DMS 273 (cell line): Measurements from ENCODE around the gene P2RX6.
"Not testable (repeated sequence)": the region's sequence is repeated elsewhere in the genome, so short reads cannot be mapped to it uniquely, and the experiment has no call there.

Experiments used
- DNase-seq: peaks from one replicate; lab custom pipeline; 2025; ENCODE audit not compliant: unreplicated experiment; lab: John Stamatoyannopoulos, UW

The P2RX6 gene

DNA sequence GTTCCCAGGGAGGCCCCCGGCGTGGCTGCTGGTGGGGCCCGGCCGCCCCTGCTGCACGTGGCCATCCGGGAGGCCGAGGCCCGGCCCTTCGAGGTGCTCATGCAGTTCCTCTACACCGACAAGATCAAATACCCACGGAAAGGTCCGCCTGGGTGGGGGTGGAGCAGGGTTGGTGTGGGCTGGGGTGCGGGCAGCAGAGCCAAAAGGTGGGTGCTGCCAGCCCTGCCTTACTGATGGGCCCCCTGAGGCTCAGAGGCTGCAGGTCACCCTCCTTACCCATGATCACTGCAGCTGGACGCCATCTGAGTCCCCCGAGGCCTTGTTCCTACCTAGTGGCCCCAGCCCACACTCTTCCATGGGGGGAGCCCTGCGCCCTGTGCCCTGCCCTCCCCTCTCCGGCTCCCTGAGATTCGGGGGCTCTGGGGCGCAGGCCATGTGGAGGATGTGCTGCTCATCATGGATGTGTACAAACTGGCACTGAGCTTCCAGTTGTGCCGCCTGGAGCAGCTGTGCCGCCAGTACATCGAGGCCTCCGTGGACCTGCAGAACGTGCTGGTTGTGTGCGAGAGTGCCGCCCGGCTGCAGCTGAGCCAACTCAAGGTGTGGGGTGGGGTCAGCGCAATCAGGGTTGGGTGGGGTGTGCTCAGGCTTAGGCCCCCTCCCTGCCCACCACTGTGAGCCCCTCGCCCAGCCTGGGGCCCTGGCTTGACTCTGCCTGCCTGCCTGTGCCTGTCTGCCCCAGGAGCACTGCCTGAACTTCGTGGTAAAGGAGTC lies 20.6 kb upstream of the P2RX6 start:
- DNase-seq: no peak

DNA sequence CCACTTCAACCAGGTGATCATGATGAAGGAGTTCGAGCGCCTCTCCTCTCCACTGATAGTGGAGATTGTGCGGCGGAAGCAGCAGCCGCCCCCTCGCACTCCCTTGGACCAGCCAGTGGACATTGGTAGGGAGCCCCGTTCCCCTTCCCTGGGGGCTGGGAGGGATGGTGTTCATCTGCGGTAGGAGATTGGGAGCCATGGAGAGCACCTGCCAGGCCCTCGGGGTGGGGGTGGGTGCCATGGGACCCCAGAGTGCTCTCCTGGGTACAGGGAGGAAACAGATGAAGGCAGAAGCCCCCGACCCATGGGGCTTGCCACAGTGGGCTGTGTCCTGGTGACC lies 20.1 kb upstream of the P2RX6 start:
- no peak for DNase-seq

DNA sequence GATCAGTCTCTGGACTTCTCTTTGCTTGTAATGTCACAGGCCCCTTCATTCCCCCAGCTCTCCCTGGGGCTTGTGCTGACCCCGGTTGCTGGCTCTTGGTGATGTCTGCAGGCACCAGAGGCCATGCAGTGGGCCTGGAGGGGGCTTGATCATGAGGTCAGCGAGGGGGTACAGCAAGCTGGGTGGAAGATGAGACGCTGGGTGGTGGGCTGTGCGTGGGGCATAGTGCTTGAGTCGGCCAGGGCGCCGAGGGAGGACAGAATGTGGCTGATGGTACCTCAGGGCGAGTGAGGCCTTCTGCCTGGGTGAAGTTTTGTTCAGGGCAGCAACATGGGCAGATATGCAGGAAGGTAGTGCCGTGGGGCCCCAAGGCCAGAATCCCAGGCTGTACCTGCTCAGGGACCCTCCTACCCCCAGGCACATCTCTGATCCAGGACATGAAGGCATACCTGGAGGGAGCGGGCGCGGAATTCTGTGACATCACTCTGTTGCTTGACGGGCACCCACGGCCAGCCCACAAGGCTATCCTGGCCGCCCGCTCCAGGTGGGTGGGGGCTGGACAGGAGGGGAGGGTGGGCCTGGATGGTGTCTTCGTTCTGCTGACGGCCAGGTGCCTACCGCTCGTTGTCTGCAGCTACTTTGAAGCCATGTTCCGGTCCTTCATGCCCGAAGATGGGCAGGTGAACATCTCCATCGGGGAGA lies 19.5 kb upstream of the P2RX6 start:
- no peak for DNase-seq

DNA sequence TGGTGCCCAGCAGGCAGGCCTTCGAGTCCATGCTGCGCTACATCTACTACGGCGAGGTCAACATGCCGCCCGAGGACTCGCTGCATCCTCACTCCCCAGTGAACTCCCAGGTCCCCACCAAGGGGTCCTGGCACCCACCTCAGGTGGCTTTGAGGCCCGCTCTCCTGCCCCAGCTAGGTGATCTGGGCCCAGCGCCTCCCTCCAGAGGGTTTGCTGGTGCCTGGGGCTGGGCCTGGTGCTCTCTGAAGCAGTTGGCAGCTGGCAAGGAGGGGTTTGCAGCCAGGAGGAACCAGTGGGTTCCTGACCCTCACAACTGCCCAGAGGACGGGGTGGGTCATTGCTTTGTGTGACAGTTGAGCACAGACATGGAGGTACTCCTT lies 18.9 kb upstream of the P2RX6 start:
- DNase-seq: no peak

DNA sequence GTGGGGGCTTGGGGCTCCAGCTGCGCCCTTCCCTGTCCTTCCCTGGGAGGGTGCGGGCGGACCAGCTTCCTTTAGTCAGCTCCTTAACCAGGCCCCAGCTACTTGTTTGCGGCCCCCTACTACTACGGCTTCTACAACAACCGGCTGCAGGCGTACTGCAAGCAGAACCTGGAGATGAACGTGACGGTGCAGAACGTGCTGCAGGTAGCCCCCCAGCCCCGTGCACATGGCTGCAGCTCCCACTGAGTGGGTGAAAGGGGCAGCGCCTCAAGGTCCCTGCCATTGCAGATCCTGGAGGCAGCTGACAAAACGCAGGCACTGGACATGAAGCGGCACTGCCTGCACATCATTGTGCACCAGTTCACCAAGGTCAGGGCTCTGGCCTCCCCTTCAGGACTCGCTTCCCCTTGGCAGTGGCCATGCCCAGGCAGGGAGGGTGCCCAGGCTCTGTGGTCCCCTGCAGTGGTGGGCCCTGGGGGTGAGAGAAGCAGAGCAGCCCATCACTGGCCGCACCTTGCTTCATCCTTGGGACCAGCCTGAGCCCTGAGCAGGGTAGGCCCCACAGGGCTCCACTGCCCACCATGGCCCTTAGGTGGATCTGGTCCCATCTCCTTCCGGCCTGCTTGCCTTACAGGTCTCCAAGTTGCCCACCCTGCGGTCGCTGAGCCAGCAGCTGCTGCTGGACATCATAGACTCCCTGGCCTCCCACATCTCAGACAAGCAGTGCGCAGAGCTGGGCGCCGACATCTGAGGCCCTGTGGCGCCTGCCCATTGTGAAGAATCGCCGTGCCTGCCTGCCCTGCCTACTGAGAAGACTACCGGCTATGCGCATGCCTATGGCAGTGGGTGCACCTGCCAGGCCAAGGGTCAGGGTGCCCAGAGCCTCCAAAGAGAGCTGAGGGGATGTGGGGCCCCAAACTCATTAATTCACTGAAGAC lies 18.1 kb upstream of the P2RX6 start:
- DNase-seq: no peak

DNA sequence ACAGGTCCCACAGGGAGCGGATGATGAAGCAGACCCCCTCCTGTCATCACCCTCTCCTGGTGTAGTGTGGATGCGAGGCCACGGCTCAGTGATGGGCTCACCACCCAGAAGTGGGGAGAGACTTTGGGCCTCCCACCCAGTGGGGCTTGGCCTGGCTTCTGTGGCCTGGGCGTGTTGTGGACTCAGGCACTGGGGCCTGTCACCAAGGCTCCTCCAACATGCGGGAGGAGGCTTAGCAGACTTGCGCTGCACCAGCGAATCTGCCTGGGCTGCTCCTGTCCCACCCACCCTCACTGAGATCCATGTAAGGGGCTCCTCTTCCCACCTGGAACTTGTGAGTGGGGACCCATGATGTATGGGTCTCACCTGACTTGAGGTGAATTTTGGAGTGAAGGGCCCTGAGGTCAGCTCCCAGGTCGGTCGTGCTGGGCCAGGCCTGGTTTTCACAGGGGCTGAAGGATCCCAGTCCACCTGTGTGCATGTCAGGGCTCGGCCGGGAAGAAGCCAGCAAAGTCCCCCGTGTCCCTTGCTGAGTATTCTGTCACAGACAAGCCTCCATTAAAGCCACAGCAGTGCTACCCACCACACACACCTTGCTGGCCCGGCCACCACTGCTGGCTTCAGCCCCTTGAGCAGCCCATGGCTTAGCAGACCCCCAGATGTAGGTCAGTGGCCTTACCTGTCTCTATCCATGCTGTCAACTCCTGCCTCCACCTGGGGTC lies 17.3 kb upstream of the P2RX6 start:
- DNase-seq: no peak

DNA sequence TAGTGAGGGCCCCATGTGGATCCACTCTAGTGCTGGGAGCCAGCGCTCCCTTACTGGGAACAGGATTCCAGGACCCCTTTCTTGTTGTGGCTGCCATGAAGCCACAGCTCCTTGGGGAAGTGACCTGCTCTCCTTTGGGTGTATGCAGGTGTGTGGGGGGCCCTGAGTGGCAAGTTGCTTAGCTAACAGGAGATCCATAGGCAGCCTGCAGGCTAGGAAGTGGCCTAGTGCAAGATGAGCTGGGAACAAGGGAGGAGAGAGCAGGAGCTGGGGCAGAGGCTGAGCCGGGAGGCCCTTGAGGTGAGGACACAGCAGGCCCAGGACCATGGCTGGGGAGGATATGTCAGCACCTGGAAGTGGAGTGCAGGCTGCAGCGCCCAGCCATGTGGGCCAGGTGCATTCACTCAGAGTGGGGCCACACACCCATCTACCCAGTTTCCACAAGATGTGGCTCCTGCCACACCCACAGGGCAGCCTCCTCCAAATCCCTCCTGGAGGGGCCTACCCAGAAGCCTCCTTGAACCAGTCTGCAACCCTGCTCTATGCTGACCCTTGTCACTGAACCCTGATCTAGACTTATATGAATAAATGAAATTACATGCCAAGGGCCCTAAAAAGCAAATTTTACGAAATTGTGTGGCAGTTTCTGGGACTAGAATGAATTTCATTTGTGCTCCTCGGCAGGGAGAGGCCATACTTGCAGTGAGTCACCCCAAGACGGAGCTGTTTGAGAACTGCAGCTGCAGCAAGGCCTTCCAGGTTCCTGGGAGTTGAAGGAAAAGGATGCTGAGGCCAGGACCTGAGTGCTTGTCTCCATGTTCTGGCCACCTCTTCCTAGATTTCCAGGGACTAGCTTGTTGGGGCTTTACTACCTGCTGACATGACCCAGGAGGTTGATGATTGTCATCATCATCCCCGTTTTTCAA lies 16.3 kb upstream of the P2RX6 start:
- no peak for DNase-seq

DNA sequence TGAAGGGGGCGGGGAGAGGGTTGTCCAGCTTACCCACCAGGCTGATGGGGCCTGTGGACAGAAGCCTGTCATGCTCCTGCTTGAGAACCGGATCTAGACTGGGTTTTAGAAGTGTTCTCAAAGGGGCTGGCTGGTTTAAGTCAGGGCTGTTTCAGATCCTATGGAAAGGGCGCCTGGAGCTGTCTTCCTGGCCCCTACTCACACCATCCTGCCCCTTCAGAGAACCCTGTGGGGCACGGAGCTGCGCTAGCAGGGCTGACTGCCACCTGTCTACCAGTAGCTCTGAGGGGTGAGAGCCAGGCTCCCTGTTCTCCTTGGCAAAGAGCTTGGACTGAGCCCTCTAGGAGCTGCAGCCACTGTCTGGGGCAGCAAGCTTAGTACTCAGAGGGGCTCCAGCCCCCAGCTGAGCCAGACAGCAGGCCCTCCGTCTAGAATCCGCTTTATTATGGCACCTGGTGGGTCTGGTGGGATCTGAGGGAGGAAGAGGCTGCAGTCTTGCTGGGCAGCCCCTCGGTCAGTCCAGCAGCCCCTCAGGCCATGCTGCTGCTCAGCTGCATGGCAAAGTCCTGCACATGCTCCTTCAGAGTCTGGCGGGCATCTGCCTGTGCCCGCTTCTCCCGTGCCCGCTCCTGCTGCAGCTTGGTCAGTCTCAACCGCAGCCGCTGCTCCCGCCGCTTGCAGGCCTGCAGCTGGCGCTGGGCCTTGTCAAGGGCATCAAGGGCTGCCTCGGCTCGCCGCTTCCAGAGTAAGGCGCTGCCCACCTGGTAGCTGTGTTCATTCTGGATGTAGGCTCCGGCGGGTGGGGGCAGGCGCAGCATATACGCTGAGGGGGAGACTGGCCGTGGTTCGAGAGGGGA lies 15.4 kb upstream of the P2RX6 start:
- DNase-seq: no peak

DNA sequence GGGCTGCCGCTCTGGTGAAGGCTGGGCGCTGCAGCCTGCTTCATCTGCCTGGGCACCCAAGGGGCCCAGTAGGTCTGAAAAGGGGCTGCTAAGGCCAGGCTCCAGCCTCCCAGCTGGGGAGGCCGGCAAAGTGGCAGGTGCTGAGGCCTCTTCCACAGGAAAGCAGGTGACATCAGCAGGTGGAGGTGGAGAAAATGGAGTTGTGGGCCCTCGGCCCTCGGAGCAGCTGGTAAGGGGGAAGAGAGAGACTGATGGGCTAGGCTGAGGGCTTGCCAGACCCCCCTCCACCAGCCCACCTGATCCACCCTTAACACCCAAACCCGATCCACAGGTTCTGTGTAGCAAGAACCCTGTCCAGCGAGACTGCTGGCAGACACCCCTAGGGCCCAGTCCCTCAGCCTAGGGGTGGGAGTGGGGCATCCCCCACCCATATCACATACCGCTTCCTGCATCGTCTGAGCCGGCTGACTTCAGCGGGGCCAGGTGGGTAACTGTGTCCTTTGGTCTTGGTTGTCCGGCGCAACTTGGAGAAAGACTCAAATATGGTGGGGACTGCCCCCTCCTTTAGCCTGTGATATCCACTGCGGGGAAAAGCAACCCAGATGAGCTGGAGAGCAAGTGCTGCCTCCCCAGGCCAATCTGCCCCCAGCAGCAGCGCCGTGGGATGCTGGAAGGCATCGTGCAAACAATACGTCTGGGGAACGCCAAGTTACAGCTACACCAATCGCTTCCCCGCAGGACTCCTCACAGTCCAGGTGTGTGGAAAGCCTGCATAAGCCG lies 14.6 kb upstream of the P2RX6 start:
- no peak for DNase-seq

DNA sequence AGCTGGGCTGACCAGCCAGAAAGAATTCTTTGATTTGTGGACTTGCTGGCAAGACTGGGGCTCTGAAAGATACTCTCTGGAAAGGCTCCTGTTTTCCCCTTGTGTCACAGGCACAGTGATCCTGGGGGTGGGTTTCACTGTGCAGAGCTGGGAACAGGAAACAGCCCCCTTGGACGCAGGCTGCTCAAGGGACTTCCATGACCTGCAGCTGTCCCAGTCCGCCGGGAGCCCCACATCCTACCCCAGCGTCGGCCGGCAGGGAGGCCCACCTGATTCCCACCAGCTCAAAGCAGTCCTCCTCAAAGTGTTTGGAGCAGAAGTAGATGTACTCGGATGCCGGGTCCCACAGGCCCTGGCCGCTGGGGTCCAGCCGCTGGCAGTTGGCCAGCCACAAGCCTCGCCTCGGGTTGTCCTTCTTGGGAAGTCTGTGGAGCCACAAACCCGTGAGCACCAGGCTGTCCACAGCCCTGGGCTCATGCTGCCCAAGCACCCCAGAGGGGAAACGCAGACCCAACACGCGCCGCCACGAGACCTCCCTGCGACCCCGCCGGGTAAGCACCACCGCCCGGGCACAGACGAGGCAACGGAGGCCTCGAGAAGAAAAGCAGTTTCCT lies 13.9 kb upstream of the P2RX6 start:
- DNase-seq: no peak

DNA sequence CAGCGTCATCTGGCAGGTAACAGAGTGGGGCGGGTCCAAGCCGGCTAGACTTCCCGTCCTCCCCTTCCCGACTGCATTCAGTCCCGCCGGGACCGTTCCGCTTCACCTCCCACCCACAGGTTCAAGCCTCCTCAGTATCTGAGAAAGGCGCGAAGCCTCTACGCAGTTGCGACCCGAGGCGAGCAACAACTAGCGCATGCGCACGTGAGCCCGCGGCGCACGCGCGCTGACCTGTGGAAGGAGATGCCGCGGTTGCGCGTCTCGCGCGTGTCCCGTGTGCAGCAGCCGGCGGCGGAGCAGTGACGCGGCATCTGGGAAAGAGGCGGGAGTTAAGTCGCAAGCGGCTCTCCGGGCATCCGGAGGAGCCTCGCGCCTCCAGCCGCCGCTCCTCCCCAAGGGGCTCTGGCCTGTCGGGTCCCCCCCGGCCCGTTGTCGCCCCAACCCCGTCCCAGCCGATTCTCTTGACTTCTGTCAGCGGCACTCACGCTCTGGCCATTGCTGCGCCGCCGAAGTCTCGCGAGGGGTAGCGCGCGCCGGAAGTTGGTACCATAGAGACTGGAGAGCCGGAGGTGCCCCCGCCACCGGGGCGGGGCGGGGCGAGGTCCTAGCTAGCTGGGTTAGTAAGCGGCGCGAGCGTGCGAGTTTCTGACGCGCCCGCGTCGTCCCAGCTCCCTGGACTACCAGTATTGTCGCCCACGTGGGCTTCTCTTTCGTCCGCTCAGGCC lies 13.2 kb upstream of the P2RX6 start, which contains the start of gene THAP7:
THAP7 (minus strand) TSS at position 518 of the 725 bp plus-strand sequence; CDS start at position 311, 207 bp downstream.
- peak; percentile 96 for DNase-seq

DNA sequence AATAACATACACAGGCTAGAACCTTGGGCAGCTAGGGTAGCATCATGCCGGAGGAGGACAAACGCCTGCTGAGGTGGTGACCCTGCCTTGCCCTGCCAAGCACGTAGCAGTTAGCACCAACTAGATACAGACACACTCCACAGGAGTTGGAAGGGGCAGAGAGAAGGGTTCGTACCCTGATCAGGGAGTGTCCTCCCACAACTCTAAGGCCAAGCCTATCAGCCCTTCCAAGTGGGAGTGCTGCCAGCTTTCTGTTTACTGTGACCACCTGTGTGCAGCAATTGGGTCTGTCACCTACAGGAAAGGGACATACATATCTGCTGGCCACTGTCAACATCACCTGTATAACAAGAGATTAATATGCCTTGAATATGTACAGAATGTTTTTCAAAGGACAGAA lies 11.2 kb upstream of the P2RX6 start:
- peak; percentile 38 for DNase-seq

DNA sequence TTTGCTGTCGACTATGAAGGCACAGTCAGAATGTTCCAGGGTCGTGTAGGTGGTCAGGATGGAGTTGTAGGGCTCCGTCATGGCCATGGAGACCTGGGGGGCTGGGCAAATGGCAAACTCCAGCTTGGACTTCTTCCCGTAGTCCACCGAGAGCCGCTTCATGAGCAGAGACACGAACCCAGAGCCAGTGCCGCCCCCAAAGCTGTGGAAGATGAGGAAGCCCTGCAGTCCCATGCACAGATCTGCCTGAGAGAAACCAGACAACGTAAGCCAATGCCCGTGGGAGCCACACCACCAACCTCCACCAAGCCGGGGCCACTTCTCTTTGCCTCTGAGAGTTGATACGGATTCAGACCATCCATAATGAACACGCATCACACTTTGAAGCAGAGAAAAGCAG lies 5.8 kb upstream of the P2RX6 start:
- not testable (repeated sequence) for DNase-seq

DNA sequence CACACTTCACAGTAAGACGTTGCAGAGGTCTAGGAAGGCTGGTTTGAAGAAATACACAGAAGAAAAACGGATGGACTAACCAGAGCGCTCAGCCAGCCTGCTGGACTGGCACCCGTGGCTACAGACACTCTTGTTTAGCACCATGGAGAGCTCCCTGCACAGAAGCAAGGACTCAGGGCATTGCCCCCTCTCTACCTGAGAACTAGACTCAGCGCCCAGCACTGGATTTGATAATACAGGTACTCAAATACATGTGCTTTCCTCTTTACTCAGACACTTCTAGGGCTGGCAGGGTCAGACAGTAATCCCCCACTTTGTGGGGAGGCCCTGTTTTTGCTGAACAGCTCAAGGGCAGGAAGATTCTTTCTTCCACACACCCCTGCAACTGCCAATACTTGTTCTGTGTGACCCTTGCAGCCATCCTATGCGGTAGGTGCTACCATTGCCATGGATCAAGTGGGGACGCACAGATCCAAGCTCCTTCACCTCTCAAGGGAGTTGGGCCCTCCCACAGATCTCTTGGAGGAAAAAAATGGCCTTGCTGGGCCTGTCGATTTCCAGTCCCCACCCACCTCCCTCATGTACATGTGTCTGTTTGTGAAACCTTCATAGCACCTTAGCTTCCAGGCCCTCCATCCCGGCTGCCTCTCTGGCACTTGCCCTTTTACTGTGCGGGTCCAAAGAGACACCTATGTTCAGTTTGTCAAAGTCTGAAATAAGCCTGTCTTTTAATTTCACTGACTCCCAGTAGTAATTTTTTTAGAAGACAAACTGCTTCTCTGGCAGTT lies 5.1 kb upstream of the P2RX6 start:
- no peak for DNase-seq

DNA sequence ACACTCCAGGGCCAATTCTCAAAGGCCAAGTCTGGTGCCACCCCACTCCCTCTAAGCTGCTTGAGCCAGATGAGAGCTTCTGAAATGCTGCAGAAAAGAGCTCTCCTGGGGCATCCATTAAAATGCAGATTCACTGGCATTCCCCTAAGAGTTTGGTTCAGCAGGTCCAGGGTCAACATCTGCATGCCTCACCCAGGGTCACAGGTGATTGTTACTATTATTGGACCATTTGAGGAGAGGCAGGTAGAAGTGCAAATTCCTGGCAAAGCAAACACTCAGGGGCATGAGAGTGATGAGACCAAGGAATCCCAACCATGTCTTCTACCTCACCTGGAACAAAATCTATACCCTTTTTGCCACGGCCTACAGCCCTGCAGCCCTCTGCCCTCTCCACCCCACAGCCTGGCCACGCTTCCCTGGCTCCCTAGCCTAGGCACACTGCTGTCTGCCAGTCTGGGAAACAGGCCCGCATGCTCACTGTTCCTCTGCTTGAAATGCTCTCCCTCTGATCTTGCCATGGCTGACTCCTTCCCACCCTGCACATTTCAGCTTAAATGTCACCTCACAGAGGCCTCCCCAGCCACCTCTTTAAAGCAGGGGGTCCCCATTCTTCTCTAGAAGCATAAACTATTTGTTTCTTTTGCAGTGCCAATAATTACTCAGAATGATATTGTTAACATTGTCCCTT lies 4.4 kb upstream of the P2RX6 start:
- no peak for DNase-seq
